ENCODE results near the gene PABPC1L.

GRCh38 chr20:44967207-44967807 lies 57.4 kb downstream of the PABPC1L start:
- no peak for TF ChIP-seq EZH2 (IDR thresholded peaks at IDR 0.05)
- no peak for TF ChIP-seq CTCF (IDR thresholded peaks at IDR 0.05)

Measured in neural progenitor cell (in vitro differentiated cells).